Sigmoid colon (tissue), 4 donors: ENCODE results near the gene TENM3.

Experiments
- CTCF ChIP-seq, 4 experiments: fragments of 450-650 bp in 3 of 4; fragments of 200-600 bp in 1 of 4; IDR thresholded peaks; one replicate each; pipeline ENCODE4 v1.5.1; 2016 to 2019; ENCODE audit warnings: antibody characterized with exemption in 4 of 4, mild to moderate bottlenecking in 3 of 4, moderate library complexity in 2 of 4
- EP300 ChIP-seq, 4 donors: sonication (generic); formaldehyde crosslinking; IDR thresholded peaks; one replicate each; pipeline ENCODE4 v1.6.1; 2017; ENCODE audit warnings: antibody characterized with exemption in 4 of 4
- POLR2A ChIP-seq, 2 donors: fragments of 450-650 bp; IDR thresholded peaks; one replicate each; pipeline ENCODE4 v1.6.1; 2016; ENCODE audit warnings: antibody characterized with exemption in 2 of 2, mild to moderate bottlenecking in 2 of 2, moderate library complexity in 2 of 2

GRCh38 chr4:182556580-182556979, 313.4 kb downstream of the TENM3 start:
- no peak for TF ChIP-seq CTCF (IDR thresholded peaks at IDR 0.05)
- TF ChIP-seq POLR2A (IDR thresholded peaks at IDR 0.05): no peak
- TF ChIP-seq EP300 (IDR thresholded peaks at IDR 0.05): no peak
